ENCODE measurements around the gene PCDHB11.
"Not testable (repeated sequence)": the region's sequence is repeated elsewhere in the genome, so short reads cannot be mapped to it uniquely, and the experiment has no call there.

DNA sequence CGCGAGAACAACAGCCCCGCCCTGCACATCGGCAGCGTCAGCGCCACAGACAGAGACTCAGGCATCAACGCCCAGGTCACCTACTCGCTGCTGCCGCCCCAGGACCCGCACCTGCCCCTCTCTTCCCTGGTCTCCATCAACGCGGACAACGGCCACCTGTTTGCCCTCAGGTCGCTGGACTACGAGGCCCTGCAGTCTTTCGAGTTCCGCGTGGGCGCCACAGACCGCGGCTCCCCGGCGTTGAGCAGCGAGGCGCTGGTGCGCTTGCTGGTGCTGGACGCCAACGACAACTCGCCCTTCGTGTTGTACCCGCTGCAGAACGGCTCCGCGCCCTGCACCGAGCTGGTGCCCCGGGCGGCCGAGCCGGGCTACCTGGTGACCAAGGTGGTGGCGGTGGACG, 47.8 kb upstream of the PCDHB11 start:
- TF ChIP-seq POLR2A, EP300 (IDR thresholded peaks at IDR 0.05): not testable (repeated sequence)
